ENCODE results near the gene TACC2.

The TACC2 gene

DNA sequence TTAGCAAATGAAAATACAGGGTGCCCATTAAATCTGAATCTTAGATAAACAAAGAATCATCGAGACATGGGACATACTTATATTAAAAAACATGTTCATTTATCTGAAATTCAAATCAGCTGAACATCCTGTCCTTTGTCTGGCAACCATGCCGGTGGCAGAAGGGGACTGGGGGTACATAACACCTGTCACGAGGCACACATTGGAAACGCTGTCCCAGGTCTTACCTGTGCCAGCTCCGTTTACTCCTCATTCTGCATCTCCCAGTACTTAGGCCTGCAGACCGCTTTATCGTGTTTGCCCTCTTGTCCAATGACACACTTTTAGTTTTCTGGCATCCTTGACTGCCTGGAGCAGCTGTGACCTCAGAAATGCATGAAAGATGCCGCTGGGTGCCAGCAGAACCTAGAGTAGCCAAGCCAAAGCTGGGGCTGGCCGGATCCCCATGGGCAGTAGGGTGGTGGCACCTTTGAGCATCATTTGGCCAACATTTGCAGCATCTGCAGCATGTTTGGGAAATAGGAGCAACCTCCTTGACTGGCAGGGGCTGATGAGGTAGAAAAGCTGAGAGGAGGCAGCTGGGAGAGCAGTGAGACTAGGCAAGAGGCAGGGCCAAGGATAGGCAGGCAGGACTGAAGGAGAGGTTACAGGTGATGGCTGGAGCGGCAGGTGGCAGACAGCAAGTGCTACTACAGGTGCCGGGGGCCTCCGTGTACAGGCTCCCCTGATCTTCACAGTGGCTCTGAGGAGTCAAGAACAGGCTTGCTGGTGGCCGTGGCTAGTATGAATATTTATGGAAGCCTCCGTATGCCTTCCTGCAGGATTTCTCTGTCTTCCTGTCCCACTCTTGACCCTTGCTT, 219.8 kb downstream of the TACC2 start:
- DNase-seq (ENCODE audit: low read depth): no peak
- TF ChIP-seq, protein P1, sequence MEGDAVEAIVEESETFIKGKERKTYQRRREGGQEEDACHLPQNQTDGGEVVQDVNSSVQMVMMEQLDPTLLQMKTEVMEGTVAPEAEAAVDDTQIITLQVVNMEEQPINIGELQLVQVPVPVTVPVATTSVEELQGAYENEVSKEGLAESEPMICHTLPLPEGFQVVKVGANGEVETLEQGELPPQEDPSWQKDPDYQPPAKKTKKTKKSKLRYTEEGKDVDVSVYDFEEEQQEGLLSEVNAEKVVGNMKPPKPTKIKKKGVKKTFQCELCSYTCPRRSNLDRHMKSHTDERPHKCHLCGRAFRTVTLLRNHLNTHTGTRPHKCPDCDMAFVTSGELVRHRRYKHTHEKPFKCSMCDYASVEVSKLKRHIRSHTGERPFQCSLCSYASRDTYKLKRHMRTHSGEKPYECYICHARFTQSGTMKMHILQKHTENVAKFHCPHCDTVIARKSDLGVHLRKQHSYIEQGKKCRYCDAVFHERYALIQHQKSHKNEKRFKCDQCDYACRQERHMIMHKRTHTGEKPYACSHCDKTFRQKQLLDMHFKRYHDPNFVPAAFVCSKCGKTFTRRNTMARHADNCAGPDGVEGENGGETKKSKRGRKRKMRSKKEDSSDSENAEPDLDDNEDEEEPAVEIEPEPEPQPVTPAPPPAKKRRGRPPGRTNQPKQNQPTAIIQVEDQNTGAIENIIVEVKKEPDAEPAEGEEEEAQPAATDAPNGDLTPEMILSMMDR (IDR thresholded peaks at IDR 0.05; ENCODE audit: low read depth, low read length, missing control alignments): no peak
- no peak overlapping the region for H3K4me3 ChIP-seq (ENCODE audit: low read depth, low read length)
- in situ Hi-C loops (cut with HindIII; ENCODE audit: low sequenced_read_pairs): no loop called here

DNA sequence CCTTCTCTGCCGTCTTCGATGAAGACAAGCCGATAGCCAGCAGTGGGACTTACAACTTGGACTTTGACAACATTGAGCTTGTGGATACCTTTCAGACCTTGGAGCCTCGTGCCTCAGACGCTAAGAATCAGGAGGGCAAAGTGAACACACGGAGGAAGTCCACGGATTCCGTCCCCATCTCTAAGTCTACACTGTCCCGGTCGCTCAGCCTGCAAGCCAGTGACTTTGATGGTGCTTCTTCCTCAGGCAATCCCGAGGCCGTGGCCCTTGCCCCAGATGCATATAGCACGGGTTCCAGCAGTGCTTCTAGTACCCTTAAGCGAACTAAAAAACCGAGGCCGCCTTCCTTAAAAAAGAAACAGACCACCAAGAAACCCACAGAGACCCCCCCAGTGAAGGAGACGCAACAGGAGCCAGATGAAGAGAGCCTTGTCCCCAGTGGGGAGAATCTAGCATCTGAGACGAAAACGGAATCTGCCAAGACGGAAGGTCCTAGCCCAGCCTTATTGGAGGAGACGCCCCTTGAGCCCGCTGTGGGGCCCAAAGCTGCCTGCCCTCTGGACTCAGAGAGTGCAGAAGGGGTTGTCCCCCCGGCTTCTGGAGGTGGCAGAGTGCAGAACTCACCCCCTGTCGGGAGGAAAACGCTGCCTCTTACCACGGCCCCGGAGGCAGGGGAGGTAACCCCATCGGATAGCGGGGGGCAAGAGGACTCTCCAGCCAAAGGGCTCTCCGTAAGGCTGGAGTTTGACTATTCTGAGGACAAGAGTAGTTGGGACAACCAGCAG, 221.7 kb downstream of the TACC2 start:
- no peak overlapping the region for H3K4me3 ChIP-seq (ENCODE audit: low read depth, low read length)
- in situ Hi-C loops (cut with HindIII; ENCODE audit: low sequenced_read_pairs): no loop called here
- no peak for DNase-seq (ENCODE audit: low read depth)
- TF ChIP-seq, protein P1 (IDR thresholded peaks at IDR 0.05; ENCODE audit: low read depth, low read length, missing control alignments): no peak

DNA sequence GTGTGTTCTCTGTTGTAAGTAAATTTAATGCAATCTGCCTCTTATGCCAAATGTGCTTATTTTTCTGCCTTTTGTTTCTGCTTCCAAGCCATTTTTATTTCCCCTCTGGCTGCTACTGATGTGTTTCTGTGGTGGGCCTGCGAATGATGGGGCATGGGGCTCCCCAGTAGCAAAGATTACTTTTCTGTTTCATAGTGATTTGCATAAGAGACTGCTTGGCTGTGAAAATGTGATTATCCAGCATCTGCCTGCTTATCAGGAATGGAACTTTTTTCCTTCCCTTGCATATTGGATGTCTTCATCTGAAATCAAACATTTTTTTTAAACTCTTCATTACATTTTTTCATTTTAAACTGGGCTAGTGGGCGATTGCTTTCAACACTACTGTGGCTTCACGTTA, 224.4 kb downstream of the TACC2 start:
- in situ Hi-C loops (cut with HindIII; ENCODE audit: low sequenced_read_pairs): no loop called here
- TF ChIP-seq, protein P1 (IDR thresholded peaks at IDR 0.05; ENCODE audit: low read depth, low read length, missing control alignments): no peak

DNA sequence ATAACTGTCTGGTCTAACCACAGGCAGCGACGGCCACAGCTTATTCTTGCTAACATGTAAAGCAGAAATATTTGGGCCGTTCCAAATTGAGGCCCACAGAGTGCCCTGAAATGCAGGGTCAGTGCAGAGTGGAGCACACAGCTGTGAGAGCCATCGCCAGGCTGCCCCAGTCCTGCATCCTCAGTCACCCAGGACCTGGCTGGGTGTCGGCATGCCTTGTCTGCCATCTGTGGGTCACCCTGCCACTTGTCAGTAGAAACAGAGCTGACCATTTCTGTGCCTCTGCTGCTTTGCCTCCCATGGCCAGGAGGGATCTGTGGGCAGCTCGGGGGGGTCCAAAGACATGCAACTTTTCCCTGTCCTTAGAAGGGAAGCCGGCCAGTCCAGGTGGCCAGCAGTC, 224.8 kb downstream of the TACC2 start:
- in situ Hi-C loops (cut with HindIII; ENCODE audit: low sequenced_read_pairs): no loop called here
- no peak overlapping the region for H3K4me3 ChIP-seq (ENCODE audit: low read depth, low read length)
- no peak for DNase-seq (ENCODE audit: low read depth)
- TF ChIP-seq, protein P1 (IDR thresholded peaks at IDR 0.05; ENCODE audit: low read depth, low read length, missing control alignments): no peak

More for the DNA sequence above, 224.4 kb downstream of the TACC2 start:
- H3K4me3 ChIP-seq (ENCODE audit: low read depth, low read length): no peak overlapping the region
- no peak for DNase-seq (ENCODE audit: low read depth)

DNA sequence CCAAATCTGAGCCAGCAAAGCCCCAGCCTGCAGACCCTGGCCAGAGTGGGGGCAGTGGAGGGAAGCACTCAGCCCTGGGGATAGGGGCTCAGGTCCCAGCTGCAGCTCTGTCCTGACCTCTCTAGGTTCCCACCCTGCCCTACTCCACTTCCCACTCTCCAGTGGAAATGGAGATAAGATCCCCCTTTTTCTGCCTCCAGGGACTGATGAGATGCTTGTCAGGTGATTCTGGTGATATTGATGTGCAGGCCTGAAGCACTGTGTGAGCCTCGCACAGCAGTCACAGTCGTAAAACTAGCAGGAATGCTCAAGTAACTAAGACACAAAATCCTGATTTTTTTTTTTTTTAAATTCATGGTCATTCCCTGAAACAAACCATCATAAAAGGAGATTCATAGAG, 227.1 kb downstream of the TACC2 start:
- H3K4me3 ChIP-seq (ENCODE audit: low read depth, low read length): no peak overlapping the region
- in situ Hi-C loops (cut with HindIII; ENCODE audit: low sequenced_read_pairs): no loop called here
- TF ChIP-seq, protein P1 (IDR thresholded peaks at IDR 0.05; ENCODE audit: low read depth, low read length, missing control alignments): no peak
- DNase-seq (ENCODE audit: low read depth): no peak

DNA sequence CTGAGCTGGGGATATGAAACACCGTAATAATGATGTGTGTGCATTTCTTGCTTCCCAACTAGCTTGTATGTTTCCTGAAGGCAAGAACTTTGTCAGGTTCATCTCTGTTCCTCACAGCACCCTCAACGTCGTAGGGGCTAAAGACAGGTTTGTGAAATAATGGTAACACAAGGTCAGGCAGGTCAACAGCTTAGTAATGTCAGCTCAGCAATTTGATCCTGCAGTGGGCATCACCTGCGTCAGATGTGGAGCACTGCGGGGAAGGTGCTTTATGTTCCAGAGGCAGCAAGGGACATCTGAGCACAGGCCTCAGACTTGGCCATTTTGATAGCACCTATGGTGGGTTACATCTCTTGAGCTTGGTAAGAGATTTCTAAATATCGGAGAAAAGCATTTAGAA, 230.4 kb downstream of the TACC2 start:
- TF ChIP-seq, protein P1 (IDR thresholded peaks at IDR 0.05; ENCODE audit: low read depth, low read length, missing control alignments): no peak
- no peak overlapping the region for H3K4me3 ChIP-seq (ENCODE audit: low read depth, low read length)
- in situ Hi-C loops (cut with HindIII; ENCODE audit: low sequenced_read_pairs): no loop called here
- no peak for DNase-seq (ENCODE audit: low read depth)

Data from astrocyte of the cerebellum (primary cell).